Neuronal stem cell (in vitro differentiated cells): Measurements from ENCODE around the gene USP54.

Experiments used
- DNase-seq: peaks from one replicate; pipeline ENCODE4 v3.0.0-alpha.2; 2013; ENCODE audit warnings: low spot score
- H2AFZ ChIP-seq: one replicate; pipeline ENCODE4 v1.6.1; 2013; ENCODE audit warnings: mild to moderate bottlenecking, low read length, inconsistent platforms
- H2AK5ac ChIP-seq: 2 replicates; pipeline ENCODE4 v1.6.1; 2013; ENCODE audit warnings: low read depth, mild to moderate bottlenecking, inconsistent platforms, low read length, moderate library complexity, mixed read lengths
- H2BK120ac ChIP-seq: 2 replicates; pipeline ENCODE4 v1.6.1; 2013; ENCODE audit warnings: low read depth, mild to moderate bottlenecking, inconsistent platforms, low read length, moderate library complexity, mixed read lengths
- H2BK12ac ChIP-seq: one replicate; pipeline ENCODE4 v1.6.1; 2013; ENCODE audit warnings: low read length, inconsistent platforms
- H2BK15ac ChIP-seq: 2 replicates; pipeline ENCODE4 v1.6.1; 2013; ENCODE audit warnings: mild to moderate bottlenecking, low read length, inconsistent platforms, mixed read lengths
- H2BK5ac ChIP-seq: one replicate; pipeline ENCODE4 v1.6.1; 2013; ENCODE audit warnings: inconsistent platforms, mild to moderate bottlenecking, low read length, moderate library complexity
- H3K14ac ChIP-seq: one replicate; pipeline ENCODE4 v1.6.1; 2013; ENCODE audit warnings: low read length, inconsistent platforms
- H3K18ac ChIP-seq: 2 replicates; pipeline ENCODE4 v1.6.1; 2013; ENCODE audit warnings: low read length, inconsistent platforms
- H3K23ac ChIP-seq: 2 replicates; pipeline ENCODE4 v1.6.1; 2013; ENCODE audit warnings: low read depth, mild to moderate bottlenecking, mixed read lengths, low read length, inconsistent platforms; ENCODE audit not compliant: poor library complexity
- H3K27ac ChIP-seq: replicated peaks from 3 replicates; pipeline ENCODE4 v1.5.1; 2013; ENCODE audit warnings: low read length, inconsistent platforms
- H3K27me3 ChIP-seq, 3 experiments: 2 replicates each; pipeline ENCODE4 v1.6.1; 2013; ENCODE audit warnings: low read length in 3 of 3, mild to moderate bottlenecking in 2 of 3, inconsistent platforms in 1 of 3, low read depth in 1 of 3, mixed read lengths in 1 of 3, moderate library complexity in 1 of 3; ENCODE audit not compliant: control insufficient read depth in 3 of 3, insufficient read depth in 3 of 3
- H3K36me3 ChIP-seq, 2 donors: replicated peaks in 1 of 2; 2 replicates each; pipeline ENCODE4 v1.6.1; 2013; ENCODE audit warnings: low read length in 2 of 2; ENCODE audit not compliant: control insufficient read depth in 2 of 2, insufficient read depth in 2 of 2
- H3K4ac ChIP-seq: 2 replicates; pipeline ENCODE4 v1.6.1; 2013; ENCODE audit warnings: inconsistent platforms, mild to moderate bottlenecking, low read length, moderate library complexity
- H3K4me1 ChIP-seq, 2 donors: 1 replicate in 1 of 2; 2 replicates in 1 of 2; pipeline ENCODE4 v1.6.1; 2013; ENCODE audit warnings: low read length in 2 of 2, low read depth in 1 of 2; ENCODE audit not compliant: control insufficient read depth in 2 of 2, insufficient read depth in 1 of 2
- H3K4me2 ChIP-seq: one replicate; pipeline ENCODE4 v1.6.1; 2013; ENCODE audit warnings: mild to moderate bottlenecking, low read length, inconsistent platforms; ENCODE audit not compliant: insufficient read depth, poor library complexity, severe bottlenecking
- H3K4me3 ChIP-seq, 2 donors: 2 replicates each; pipeline ENCODE4 v1.5.1; 2013; ENCODE audit warnings: low read length in 2 of 2, mild to moderate bottlenecking in 2 of 2, inconsistent platforms in 1 of 2, moderate library complexity in 1 of 2
- H3K79me1 ChIP-seq: one replicate; pipeline ENCODE4 v1.6.1; 2013; ENCODE audit warnings: low read depth, mild to moderate bottlenecking, inconsistent platforms, low read length, moderate library complexity
- H3K9ac ChIP-seq: one replicate; pipeline ENCODE4 v1.6.1; 2013; ENCODE audit warnings: mild to moderate bottlenecking, low read depth, low read length, inconsistent platforms; ENCODE audit not compliant: poor library complexity
- H3K9me3 ChIP-seq, 2 donors: replicated peaks in 1 of 2; 2 replicates each; pipeline versions ENCODE3 to v1.6.1; 2013; ENCODE audit warnings: low read length in 2 of 2, mild to moderate bottlenecking in 2 of 2, inconsistent platforms in 1 of 2, low read depth in 1 of 2, mixed read lengths in 1 of 2, moderate library complexity in 1 of 2; ENCODE audit not compliant: control insufficient read depth in 2 of 2, insufficient read depth in 1 of 2
- H4K8ac ChIP-seq: one replicate; pipeline ENCODE4 v1.6.1; 2013; ENCODE audit warnings: low read depth, mild to moderate bottlenecking, inconsistent platforms, low read length, moderate library complexity
- H4K91ac ChIP-seq: one replicate; pipeline ENCODE4 v1.6.1; 2013; ENCODE audit warnings: low read length, low read depth, mild to moderate bottlenecking, inconsistent platforms; ENCODE audit not compliant: poor library complexity
- WGBS, 2 donors: extraction: QIAGEN DNeasy Blood & Tissue Kit; methylation state at CpG; one replicate each; pipeline ENCODE4 v1.1.7; 2013; ENCODE audit warnings: missing lambda C conversion rate in 2 of 2, mixed read lengths in 1 of 2; ENCODE audit not compliant: insufficient read length in 2 of 2, insufficient replicate concordance in 1 of 2; ENCODE audit errors: extremely low coverage in 2 of 2; 5-methylcytosine and 5-hydroxymethylcytosine counted together

Gene USP54

GRCh38 chr10:73537288-73537687 lies 53.9 kb downstream of the USP54 start:
- no peak overlapping the region for H3K27ac ChIP-seq
- no peak overlapping the region for H3K14ac ChIP-seq
- no peak for DNase-seq
- no peak overlapping the region for H2BK5ac ChIP-seq
- no peak overlapping the region for H3K23ac ChIP-seq
- no peak overlapping the region for H3K4ac ChIP-seq
- peaks cover 34 to 90% of the 10 kb centered on the region in 2 donors for H3K36me3 ChIP-seq
- no peak overlapping the region for H4K8ac ChIP-seq
- H2BK12ac ChIP-seq: no peak overlapping the region
- no peak overlapping the region for H4K91ac ChIP-seq
- H3K27me3 ChIP-seq: no peaks in the 10 kb centered on the region
- H3K9me3 ChIP-seq: peaks cover 0 to 2% of the 10 kb centered on the region in 2 donors
- H2BK120ac ChIP-seq: no peak overlapping the region
- H3K9ac ChIP-seq: no peak overlapping the region
- H2AFZ ChIP-seq: no peak overlapping the region
- H3K79me1 ChIP-seq: peaks cover 3% of the 10 kb centered on the region
- H3K18ac ChIP-seq: no peak overlapping the region
- H3K4me1 ChIP-seq: peaks cover 0 to 4% of the 10 kb centered on the region in 2 donors
- H2AK5ac ChIP-seq: no peak overlapping the region
- WGBS, 2 donors: no CpG with 5 or more reads among the region's 2 CpGs
- H3K4me2 ChIP-seq: no peak overlapping the region
- H2BK15ac ChIP-seq: no peak overlapping the region
- no peak overlapping the region for H3K4me3 ChIP-seq

- Histone ChIP-seq H2AFZ (no peak overlapping the region), H3K9ac (no peak overlapping the region), H3K4me3 (no peak overlapping the region), H3K79me1 (peaks cover 2% of the 10 kb centered on the region), H3K36me3 (peaks cover 22 to 78% of the 10 kb centered on the region in 2 donors), H3K9me3 (peaks cover 0 to 2% of the 10 kb centered on the region in 2 donors), H3K18ac (no peak overlapping the region), H3K4ac (no peak overlapping the region), H2BK120ac (no peak overlapping the region), H3K4me1 (peaks cover 0 to 7% of the 10 kb centered on the region in 2 donors), H4K8ac (no peak overlapping the region), H3K23ac (no peak overlapping the region), H3K27me3 (no peaks in the 10 kb centered on the region), H2BK5ac (no peak overlapping the region), H2AK5ac (no peak overlapping the region), H3K14ac (no peak overlapping the region), H4K91ac (no peak overlapping the region), H2BK15ac (no peak overlapping the region), H3K4me2 (no peak overlapping the region), H2BK12ac (no peak overlapping the region), H3K27ac (no peak overlapping the region)
- no peak for DNase-seq
- no CpG with 5 or more reads among the region's 1 CpG for WGBS, 2 donors
These were observed 56.3 kb downstream of the USP54 start for GRCh38 chr10:73534857-73535256.

- Histone ChIP-seq H3K4me2 (no peak overlapping the region), H3K18ac (no peak overlapping the region), H2AFZ (no peak overlapping the region), H2BK15ac (no peak overlapping the region), H3K36me3 (peaks cover 12 to 68% of the 10 kb centered on the region in 2 donors), H3K4ac (no peak overlapping the region), H3K4me3 (no peak overlapping the region), H2BK5ac (no peak overlapping the region), H3K23ac (no peak overlapping the region), H3K27me3 (no peaks in the 10 kb centered on the region), H3K14ac (no peak overlapping the region), H4K8ac (no peak overlapping the region), H2BK120ac (no peak overlapping the region), H3K79me1 (no peaks in the 10 kb centered on the region), H3K9ac (no peak overlapping the region), H3K27ac (peak overlapping the region; percentile 58), H3K9me3 (no peaks in the 10 kb centered on the region), H2BK12ac (no peak overlapping the region), H4K91ac (no peak overlapping the region), H3K4me1 (peaks cover 0 to 4% of the 10 kb centered on the region in 2 donors), H2AK5ac (no peak overlapping the region)
- peak; percentile 83 for DNase-seq
- WGBS, 2 donors: no CpG with 5 or more reads among the region's 5 CpGs
These were observed 61.9 kb downstream of the USP54 start for GRCh38 chr10:73529089-73529832.

- H3K18ac ChIP-seq: no peak overlapping the region
- H2BK120ac ChIP-seq: no peak overlapping the region
- H3K9ac ChIP-seq: no peak overlapping the region
- H2BK15ac ChIP-seq: no peak overlapping the region
- H2AK5ac ChIP-seq: no peak overlapping the region
- H3K4me3 ChIP-seq: no peak overlapping the region
- no peak overlapping the region for H2AFZ ChIP-seq
- no peak overlapping the region for H3K14ac ChIP-seq
- no peak overlapping the region for H3K23ac ChIP-seq
- H2BK12ac ChIP-seq: no peak overlapping the region
- peaks cover 47 to 89% of the 10 kb centered on the region in 2 donors for H3K36me3 ChIP-seq
- H3K4ac ChIP-seq: no peak overlapping the region
- H4K91ac ChIP-seq: no peak overlapping the region
- no peak overlapping the region for H2BK5ac ChIP-seq
- no peak overlapping the region for H3K4me2 ChIP-seq
- no peaks in the 10 kb centered on the region for H3K27me3 ChIP-seq
- no peak for DNase-seq
- no peaks in the 10 kb centered on the region for H3K4me1 ChIP-seq
- H3K9me3 ChIP-seq: no peaks in the 10 kb centered on the region
- H3K27ac ChIP-seq: no peak overlapping the region
- no peaks in the 10 kb centered on the region for H3K79me1 ChIP-seq
- H4K8ac ChIP-seq: no peak overlapping the region
- no CpG with 5 or more reads among the region's 1 CpG for WGBS, 2 donors
These were observed 68.9 kb downstream of the USP54 start for GRCh38 chr10:73522263-73522662.
